Measurements from ENCODE around the gene TPM1.

TPM1 gene

GRCh38 chr15:63057468-63058345, 15.2 kb downstream of the TPM1 start:
- no peak for DNase-seq

GRCh38 chr15:63059075-63059474, 16.5 kb downstream of the TPM1 start:
- DNase-seq, result no peak

GRCh38 chr15:63059573-63060216, 17.1 kb downstream of the TPM1 start:
- DNase-seq, result no peak

- DNase-seq, result no peak
Observed at GRCh38 chr15:63060699-63061098, 18.2 kb downstream of the TPM1 start.

GRCh38 chr15:63061975-63062374, 19.4 kb downstream of the TPM1 start:
- no peak for DNase-seq

GRCh38 chr15:63063164-63063756, 20.7 kb downstream of the TPM1 start:
- no peak for DNase-seq

GRCh38 chr15:63063877-63064409, 21.4 kb downstream of the TPM1 start:
- DNase-seq, result no peak

- no peak for DNase-seq
Observed at GRCh38 chr15:63065262-63066221, 23.0 kb downstream of the TPM1 start.

GRCh38 chr15:63066272-63066671, 23.7 kb downstream of the TPM1 start:
- no peak for DNase-seq

- DNase-seq, result no peak
Observed at GRCh38 chr15:63067306-63067705, 24.8 kb downstream of the TPM1 start.

GRCh38 chr15:63067976-63068743, 25.6 kb downstream of the TPM1 start:
- no peak for DNase-seq

GRCh38 chr15:63069616-63070090, 27.1 kb downstream of the TPM1 start:
- DNase-seq, result no peak

- DNase-seq, result no peak
Observed at GRCh38 chr15:63070681-63071129, 28.2 kb downstream of the TPM1 start.

- DNase-seq, result no peak
Observed at GRCh38 chr15:63071288-63071909, 28.9 kb downstream of the TPM1 start.

- DNase-seq, result no peak
Observed at GRCh38 chr15:63072023-63072650, 29.6 kb downstream of the TPM1 start.

- no peak for DNase-seq
Observed at GRCh38 chr15:63072809-63073277, 30.3 kb downstream of the TPM1 start.

GRCh38 chr15:63073497-63074172, 31.1 kb downstream of the TPM1 start:
- DNase-seq, result no peak

- no peak for DNase-seq
Observed at GRCh38 chr15:63075015-63075983, 32.8 kb downstream of the TPM1 start.

All from left hindlimb (tissue), 1 donor.